Stomach (tissue), 9 donors: ENCODE data around the gene BABAM2. TPM values are rescaled to one million over a fixed set of nuclear protein-coding genes. Genes with fewer than 3 reads are reported as not detected.

ENCODE experiments used
- DNase-seq, 2 donors: peaks; one replicate each; pipeline versions ENCODE4 v3.0.0 to v3.0.0-alpha.2; 2013 to 2019
- H3K27ac ChIP-seq, 5 donors: fragments of 200-600 bp in 4 of 5; sonication (generic) in 4 of 5; one replicate each; pipeline ENCODE4 v1.5.1; 2013 to 2019; ENCODE audit warnings: mild to moderate bottlenecking in 1 of 5, moderate library complexity in 1 of 5
- H3K27me3 ChIP-seq, 3 donors: fragments of 200-600 bp; sonication (generic); one replicate each; pipeline ENCODE4 v1.5.1; 2017 to 2019; ENCODE audit warnings: mixed run types in 1 of 3
- H3K36me3 ChIP-seq, 4 donors: fragments of 200-600 bp; sonication (generic); 1 replicate in 3 of 4; 2 replicates in 1 of 4; pipeline ENCODE4 v1.5.1; 2016 to 2019
- H3K4me1 ChIP-seq, 4 donors: fragments of 200-600 bp; sonication (generic); one replicate each; pipeline ENCODE4 v1.5.1; 2016 to 2019
- H3K4me3 ChIP-seq, 4 donors: fragments of 200-600 bp; sonication (generic) in 3 of 4; one replicate each; pipeline ENCODE4 v1.5.1; 2016 to 2019; ENCODE audit warnings: mild to moderate bottlenecking in 1 of 4
- H3K9me3 ChIP-seq, 4 donors: fragments of 200-600 bp; sonication (generic); one replicate each; pipeline ENCODE4 v1.5.1; 2016 to 2019
- CTCF ChIP-seq, 7 experiments: fragments of 450-650 bp in 4 of 7; fragments of 200-600 bp in 3 of 7; sonication (generic) in 3 of 7; IDR thresholded peaks; one replicate each; pipeline ENCODE4 v1.5.1; 2016 to 2019; ENCODE audit warnings: antibody characterized with exemption in 7 of 7, control low read depth in 2 of 7, mild to moderate bottlenecking in 1 of 7
- EP300 ChIP-seq: sonication (generic); formaldehyde crosslinking; IDR thresholded peaks from one replicate; pipeline ENCODE4 v1.6.1; 2017; ENCODE audit warnings: antibody characterized with exemption
- POLR2A ChIP-seq, 4 donors: fragments of 450-650 bp; IDR thresholded peaks; one replicate each; pipeline ENCODE4 v1.6.1; 2016; ENCODE audit warnings: antibody characterized with exemption in 4 of 4, control low read depth in 2 of 4, mild to moderate bottlenecking in 1 of 4, moderate library complexity in 1 of 4
- POLR2AphosphoS5 ChIP-seq, 3 donors: sonication (generic); formaldehyde crosslinking; IDR thresholded peaks; one replicate each; pipeline ENCODE4 v1.6.1; 2016; ENCODE audit warnings: antibody characterized with exemption in 3 of 3
- WGBS, 5 donors: extraction: QIAGEN DNeasy Blood & Tissue Kit in 3 of 5; methylation state at CpG; one replicate each; pipeline versions ENCODE4 v1.1.5 to v1.1.7; 2013 to 2018; 5-methylcytosine and 5-hydroxymethylcytosine counted together
- intact Hi-C: fragments of 100-400 bp; cut with DNase I; formaldehyde crosslinking; loops from one replicate; pipeline ENCODE4 v1.15.1; 2023; ENCODE audit warnings: low total_unique reads
- polyA plus RNA-seq, 3 donors: library from polyadenylated mRNA; stranded (reverse); fragments of 200-250 nt; gene quantifications; one replicate each; pipeline ENCODE4 v1.2.3, GENCODE V29; 2013
- total RNA-seq, 5 donors: library from RNA; depleted of rRNA; stranded (reverse); fragments of >200 nt; gene quantifications; one replicate each; pipeline versions ENCODE4 v1.1.0 to v1.2.3, GENCODE V29; 2014 to 2016
- donor health status: healthy with polysubstance abuse.
- donor health status: Bipolar disorder and iron deficiency.
- donor health status: healthy.

Gene BABAM2
- total and polyA plus RNA-seq, 8 donors = 14.2 to 41.4 (median 22.8) TPM

GRCh38 chr2:27963472-27963871 lies 72.9 kb downstream of the BABAM2 start:
- no peak overlapping the region for H3K27ac ChIP-seq
- H3K4me3 ChIP-seq = no peak overlapping the region

GRCh38 chr2:27964067-27964466 lies 73.5 kb downstream of the BABAM2 start:
- no peak for DNase-seq
- no peaks in the 10 kb centered on the region for H3K27me3 ChIP-seq
- peaks cover 0 to 5% (median 0%) of the 10 kb centered on the region in 4 donors for H3K36me3 ChIP-seq
- peaks cover 0 to 16% (median 4%) of the 10 kb centered on the region in 4 donors for H3K9me3 ChIP-seq
- peaks cover 9 to 37% (median 26%) of the 10 kb centered on the region in 4 donors for H3K4me1 ChIP-seq
- intact Hi-C loops = no loop called here
- WGBS, 5 donors = 81 to 100% (median 97%) methylated on average over 3 of the region's 3 CpGs
- TF ChIP-seq POLR2A (IDR thresholded peaks at IDR 0.05) (no peak), EP300 (no peak), CTCF (IDR thresholded peaks at IDR 0.05) (no peak), POLR2AphosphoS5 (IDR thresholded peaks at IDR 0.05) (no peak)
- H3K4me3 ChIP-seq = no peak overlapping the region
- no peak overlapping the region for H3K27ac ChIP-seq

More at GRCh38 chr2:27963472-27963871, 72.9 kb downstream of the BABAM2 start:
- WGBS, 5 donors = 82 to 100% (median 94%) methylated on average over 1 of the region's 1 CpG
- Histone ChIP-seq H3K9me3 (peaks cover 0 to 10% (median 3%) of the 10 kb centered on the region in 4 donors), H3K4me1 (peaks cover 9 to 42% (median 29%) of the 10 kb centered on the region in 4 donors), H3K36me3 (peaks cover 0 to 5% (median 0%) of the 10 kb centered on the region in 4 donors), H3K27me3 (no peaks in the 10 kb centered on the region)
- intact Hi-C loops = no loop called here
- TF ChIP-seq POLR2AphosphoS5 (IDR thresholded peaks at IDR 0.05) (no peak), POLR2A (IDR thresholded peaks at IDR 0.05) (no peak), EP300 (no peak), CTCF (IDR thresholded peaks at IDR 0.05) (no peak)
- DNase-seq = no peak

GRCh38 chr2:27965841-27966240 lies 75.3 kb downstream of the BABAM2 start:
- peaks cover 0 to 19% (median 13%) of the 10 kb centered on the region in 4 donors for H3K4me1 ChIP-seq
- H3K9me3 ChIP-seq = peaks cover 0 to 18% (median 4%) of the 10 kb centered on the region in 4 donors
- H3K4me3 ChIP-seq = no peak overlapping the region
- no peaks in the 10 kb centered on the region for H3K27me3 ChIP-seq
- H3K36me3 ChIP-seq = peaks cover 0 to 5% (median 0%) of the 10 kb centered on the region in 4 donors
- no peak overlapping the region for H3K27ac ChIP-seq
- DNase-seq = peak in 1 of 2 donors; percentile 14
- no peak for TF ChIP-seq POLR2A (IDR thresholded peaks at IDR 0.05)
- TF ChIP-seq EP300 = no peak
- no peak for TF ChIP-seq POLR2AphosphoS5 (IDR thresholded peaks at IDR 0.05)
- no peak for TF ChIP-seq CTCF (IDR thresholded peaks at IDR 0.05)
- 80 to 88% (median 86%) methylated on average over 2 of the region's 2 CpGs for WGBS, 5 donors
- intact Hi-C loops = no loop called here

GRCh38 chr2:27966466-27966865 lies 75.9 kb downstream of the BABAM2 start:
- Histone ChIP-seq H3K27me3 (no peaks in the 10 kb centered on the region), H3K27ac (peak overlapping the region in 2 of 5 donors; percentile 5 to 22), H3K36me3 (peaks cover 0 to 5% (median 0%) of the 10 kb centered on the region in 4 donors), H3K9me3 (peaks cover 0 to 18% (median 4%) of the 10 kb centered on the region in 4 donors), H3K4me1 (peaks cover 0 to 16% (median 11%) of the 10 kb centered on the region in 4 donors), H3K4me3 (no peak overlapping the region)
- intact Hi-C loops = no loop called here
- peak in 1 of 2 donors; percentile 58 for DNase-seq
- WGBS, 5 donors = 55 to 64% (median 62%) methylated on average over 3 of the region's 3 CpGs
- TF ChIP-seq POLR2A (IDR thresholded peaks at IDR 0.05) (no peak), CTCF (IDR thresholded peaks at IDR 0.05) (no peak), POLR2AphosphoS5 (IDR thresholded peaks at IDR 0.05) (no peak)
